ENCODE results near the gene RCBTB2. TPM values are rescaled to one million over a fixed set of nuclear protein-coding genes. Genes with fewer than 3 reads are reported as not detected.
A peak's percentile ranks its signal among the peaks of the same experiment; 100 is the strongest.

RCBTB2 gene
- total and polyA plus RNA-seq, 4 donors = 37.4 to 66.0 (median 52.4) TPM

- H3K36me3 ChIP-seq (ENCODE audit: control insufficient read depth, insufficient read depth, low read length) = peaks cover 32% of the 10 kb centered on the region
- H3K4me3 ChIP-seq (ENCODE audit: low read depth, low read length) = no peak overlapping the region
- H3K27me3 ChIP-seq (ENCODE audit: control insufficient read depth, insufficient read depth, low read length) = no peaks in the 10 kb centered on the region
- no peak for DNase-seq (ENCODE audit: low read depth in 4 of 6, low spot score in 6 of 6)
- no peaks in the 10 kb centered on the region for H3K9me3 ChIP-seq (ENCODE audit: control insufficient read depth, insufficient read depth, low read length)
- WGBS (ENCODE audit: insufficient coverage) = no CpG with 5 or more reads among the region's 2 CpGs
- peaks cover 12% of the 10 kb centered on the region for H3K4me1 ChIP-seq (ENCODE audit: control insufficient read depth, insufficient read depth, low read length)
- no peak overlapping the region for H3K27ac ChIP-seq (ENCODE audit: low read depth, low read length)
Measured at GRCh38 chr13:48501705-48502104, 31.2 kb downstream of the RCBTB2 start.

GRCh38 chr13:48500652-48501197, 32.2 kb downstream of the RCBTB2 start:
- Histone ChIP-seq H3K27me3 (ENCODE audit: control insufficient read depth, insufficient read depth, low read length) (no peaks in the 10 kb centered on the region), H3K9me3 (ENCODE audit: control insufficient read depth, insufficient read depth, low read length) (no peaks in the 10 kb centered on the region), H3K36me3 (ENCODE audit: control insufficient read depth, insufficient read depth, low read length) (peaks cover 26% of the 10 kb centered on the region), H3K4me3 (ENCODE audit: low read depth, low read length) (no peak overlapping the region), H3K27ac (ENCODE audit: low read depth, low read length) (no peak overlapping the region), H3K4me1 (ENCODE audit: control insufficient read depth, insufficient read depth, low read length) (peaks cover 4% of the 10 kb centered on the region)
- WGBS (ENCODE audit: insufficient coverage) = no CpG with 5 or more reads among the region's 4 CpGs
- no peak for DNase-seq (ENCODE audit: low read depth in 4 of 6, low spot score in 6 of 6)

GRCh38 chr13:48497669-48498068, 35.2 kb downstream of the RCBTB2 start:
- Histone ChIP-seq H3K27me3 (ENCODE audit: control insufficient read depth, insufficient read depth, low read length) (no peaks in the 10 kb centered on the region), H3K27ac (ENCODE audit: low read depth, low read length) (no peak overlapping the region), H3K9me3 (ENCODE audit: control insufficient read depth, insufficient read depth, low read length) (no peaks in the 10 kb centered on the region), H3K4me1 (ENCODE audit: control insufficient read depth, insufficient read depth, low read length) (peaks cover 11% of the 10 kb centered on the region), H3K4me3 (ENCODE audit: low read depth, low read length) (no peak overlapping the region), H3K36me3 (ENCODE audit: control insufficient read depth, insufficient read depth, low read length) (peaks cover 31% of the 10 kb centered on the region)
- 95% methylated on average over 2 of the region's 2 CpGs for WGBS (ENCODE audit: insufficient coverage)
- no peak for DNase-seq (ENCODE audit: low read depth in 4 of 6, low spot score in 6 of 6)

GRCh38 chr13:48496271-48497161, 36.4 kb downstream of the RCBTB2 start:
- H3K27ac ChIP-seq (ENCODE audit: low read depth, low read length) = no peak overlapping the region

GRCh38 chr13:48494874-48495273, 38.0 kb downstream of the RCBTB2 start:
- Histone ChIP-seq H3K4me3 (ENCODE audit: low read depth, low read length) (no peak overlapping the region), H3K27me3 (ENCODE audit: control insufficient read depth, insufficient read depth, low read length) (no peaks in the 10 kb centered on the region), H3K36me3 (ENCODE audit: control insufficient read depth, insufficient read depth, low read length) (peaks cover 26% of the 10 kb centered on the region), H3K27ac (ENCODE audit: low read depth, low read length) (no peak overlapping the region), H3K4me1 (ENCODE audit: control insufficient read depth, insufficient read depth, low read length) (peaks cover 11% of the 10 kb centered on the region), H3K9me3 (ENCODE audit: control insufficient read depth, insufficient read depth, low read length) (no peaks in the 10 kb centered on the region)
- no CpG with 5 or more reads among the region's 1 CpG for WGBS (ENCODE audit: insufficient coverage)
- no peak for DNase-seq (ENCODE audit: low read depth in 4 of 6, low spot score in 6 of 6)

More at GRCh38 chr13:48496271-48497161, 36.4 kb downstream of the RCBTB2 start:
- H3K27me3 ChIP-seq (ENCODE audit: control insufficient read depth, insufficient read depth, low read length) = no peaks in the 10 kb centered on the region
- peaks cover 32% of the 10 kb centered on the region for H3K36me3 ChIP-seq (ENCODE audit: control insufficient read depth, insufficient read depth, low read length)
- WGBS (ENCODE audit: insufficient coverage) = 37% methylated on average over 2 of the region's 7 CpGs
- peaks cover 11% of the 10 kb centered on the region for H3K4me1 ChIP-seq (ENCODE audit: control insufficient read depth, insufficient read depth, low read length)
- H3K9me3 ChIP-seq (ENCODE audit: control insufficient read depth, insufficient read depth, low read length) = no peaks in the 10 kb centered on the region
- no peak for DNase-seq (ENCODE audit: low read depth in 4 of 6, low spot score in 6 of 6)
- H3K4me3 ChIP-seq (ENCODE audit: low read depth, low read length) = no peak overlapping the region

GRCh38 chr13:48493851-48494250, 39.0 kb downstream of the RCBTB2 start:
- no CpG with 5 or more reads among the region's 2 CpGs for WGBS (ENCODE audit: insufficient coverage)
- H3K4me3 ChIP-seq (ENCODE audit: low read depth, low read length) = no peak overlapping the region
- peaks cover 22% of the 10 kb centered on the region for H3K36me3 ChIP-seq (ENCODE audit: control insufficient read depth, insufficient read depth, low read length)
- H3K27me3 ChIP-seq (ENCODE audit: control insufficient read depth, insufficient read depth, low read length) = no peaks in the 10 kb centered on the region
- H3K9me3 ChIP-seq (ENCODE audit: control insufficient read depth, insufficient read depth, low read length) = no peaks in the 10 kb centered on the region
- H3K27ac ChIP-seq (ENCODE audit: low read depth, low read length) = peak overlapping the region; percentile 19
- peaks cover 11% of the 10 kb centered on the region for H3K4me1 ChIP-seq (ENCODE audit: control insufficient read depth, insufficient read depth, low read length)
- no peak for DNase-seq (ENCODE audit: low read depth in 4 of 6, low spot score in 6 of 6)

- Histone ChIP-seq H3K27me3 (ENCODE audit: control insufficient read depth, insufficient read depth, low read length) (no peaks in the 10 kb centered on the region), H3K36me3 (ENCODE audit: control insufficient read depth, insufficient read depth, low read length) (peaks cover 16% of the 10 kb centered on the region), H3K9me3 (ENCODE audit: control insufficient read depth, insufficient read depth, low read length) (no peaks in the 10 kb centered on the region), H3K27ac (ENCODE audit: low read depth, low read length) (peak overlapping the region; percentile 40), H3K4me1 (ENCODE audit: control insufficient read depth, insufficient read depth, low read length) (peaks cover 11% of the 10 kb centered on the region), H3K4me3 (ENCODE audit: low read depth, low read length) (no peak overlapping the region)
- 84% methylated on average over 4 of the region's 4 CpGs for WGBS (ENCODE audit: insufficient coverage)
- DNase-seq (ENCODE audit: low read depth in 4 of 6, low spot score in 6 of 6) = no peak
Measured at GRCh38 chr13:48493066-48493765, 39.7 kb downstream of the RCBTB2 start.

GRCh38 chr13:48492470-48493065, 40.3 kb downstream of the RCBTB2 start:
- H3K27me3 ChIP-seq (ENCODE audit: control insufficient read depth, insufficient read depth, low read length) = no peaks in the 10 kb centered on the region
- H3K4me1 ChIP-seq (ENCODE audit: control insufficient read depth, insufficient read depth, low read length) = peaks cover 7% of the 10 kb centered on the region
- 89% methylated on average over 16 of the region's 16 CpGs for WGBS (ENCODE audit: insufficient coverage)
- H3K27ac ChIP-seq (ENCODE audit: low read depth, low read length) = peak overlapping the region; percentile 40
- H3K36me3 ChIP-seq (ENCODE audit: control insufficient read depth, insufficient read depth, low read length) = peaks cover 11% of the 10 kb centered on the region
- H3K9me3 ChIP-seq (ENCODE audit: control insufficient read depth, insufficient read depth, low read length) = no peaks in the 10 kb centered on the region
- DNase-seq (ENCODE audit: low read depth in 4 of 6, low spot score in 6 of 6) = peak in 1 of 6 donors; percentile 55
- no peak overlapping the region for H3K4me3 ChIP-seq (ENCODE audit: low read depth, low read length)

- Histone ChIP-seq H3K36me3 (ENCODE audit: control insufficient read depth, insufficient read depth, low read length) (peaks cover 11% of the 10 kb centered on the region), H3K27ac (ENCODE audit: low read depth, low read length) (no peak overlapping the region), H3K4me1 (ENCODE audit: control insufficient read depth, insufficient read depth, low read length) (peaks cover 7% of the 10 kb centered on the region), H3K27me3 (ENCODE audit: control insufficient read depth, insufficient read depth, low read length) (no peaks in the 10 kb centered on the region), H3K9me3 (ENCODE audit: control insufficient read depth, insufficient read depth, low read length) (no peaks in the 10 kb centered on the region), H3K4me3 (ENCODE audit: low read depth, low read length) (no peak overlapping the region)
- 82% methylated on average over 1 of the region's 1 CpG for WGBS (ENCODE audit: insufficient coverage)
- no peak for DNase-seq (ENCODE audit: low read depth in 4 of 6, low spot score in 6 of 6)
Measured at GRCh38 chr13:48492096-48492440, 40.8 kb downstream of the RCBTB2 start.

Data from spinal cord (tissue), 10 donors.